AG04449 (cell line): Measurements from ENCODE around the gene SCO1.

Source experiments
- CTCF ChIA-PET: fragments of 350-600 bp; formaldehyde crosslinking; extraction: SDS; loops from one replicate; lab custom pipeline; 2021; ENCODE audit warnings: antibody characterized with exemption; lab: Yijun Ruan, JAX
- POLR2A ChIA-PET: fragments of 400-600, 350-600 bp; formaldehyde crosslinking; extraction: SDS; loops from one replicate; lab custom pipeline; 2020; ENCODE audit warnings: antibody characterized with exemption, inconsistent platforms; lab: Yijun Ruan, JAX
- DNase-seq: peaks from one replicate; pipeline ENCODE4 v3.0.0-alpha.2; 2010; ENCODE audit warnings: low read depth, low spot score
- H3K4me3 ChIP-seq: 2 replicates; pipeline ENCODE4 v1.5.1; 2011; ENCODE audit warnings: low read depth, mild to moderate bottlenecking, control low read depth, low read length
- TF ChIP-seq, protein P1 (sequence below): IDR thresholded peaks from one replicate; pipeline ENCODE4 v1.5.1; 2011; ENCODE audit warnings: mild to moderate bottlenecking, moderate library complexity, low read length, control low read depth, inconsistent platforms; ENCODE audit not compliant: insufficient read depth; ENCODE audit errors: missing control alignments

Gene SCO1

DNA sequence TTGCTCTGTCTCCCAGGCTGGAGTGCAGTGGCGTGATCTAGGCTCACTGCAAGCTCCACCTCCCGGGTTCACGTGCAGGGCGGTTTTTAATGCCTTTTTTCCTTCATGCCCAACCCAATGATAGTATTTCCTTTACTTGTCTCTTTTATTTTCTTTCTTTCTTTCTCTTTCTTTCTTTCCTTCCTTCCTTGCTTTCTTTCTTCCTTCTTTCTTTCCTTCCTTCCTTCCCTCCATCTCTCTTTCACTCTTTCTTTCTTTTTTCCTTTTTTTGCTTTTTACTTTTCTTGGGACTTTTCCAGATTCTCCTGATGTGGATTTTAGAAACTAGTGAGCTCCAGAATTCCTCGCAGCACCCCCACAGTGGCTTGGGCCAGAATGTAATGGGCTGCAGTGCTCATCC is 43.3 kb downstream of the SCO1 start:
- H3K4me3 ChIP-seq, result no peak overlapping the region
- no peak for DNase-seq
- POLR2A ChIA-PET, result no interaction called here
- CTCF ChIA-PET, result interaction anchor here (0.7 to 5.1 kb wide), 6 partner anchors 8 to 83 kb away, joined by 3 to 33 read pairs (median 3); no protein-coding TSS in a partner anchor
- TF ChIP-seq, protein P1, sequence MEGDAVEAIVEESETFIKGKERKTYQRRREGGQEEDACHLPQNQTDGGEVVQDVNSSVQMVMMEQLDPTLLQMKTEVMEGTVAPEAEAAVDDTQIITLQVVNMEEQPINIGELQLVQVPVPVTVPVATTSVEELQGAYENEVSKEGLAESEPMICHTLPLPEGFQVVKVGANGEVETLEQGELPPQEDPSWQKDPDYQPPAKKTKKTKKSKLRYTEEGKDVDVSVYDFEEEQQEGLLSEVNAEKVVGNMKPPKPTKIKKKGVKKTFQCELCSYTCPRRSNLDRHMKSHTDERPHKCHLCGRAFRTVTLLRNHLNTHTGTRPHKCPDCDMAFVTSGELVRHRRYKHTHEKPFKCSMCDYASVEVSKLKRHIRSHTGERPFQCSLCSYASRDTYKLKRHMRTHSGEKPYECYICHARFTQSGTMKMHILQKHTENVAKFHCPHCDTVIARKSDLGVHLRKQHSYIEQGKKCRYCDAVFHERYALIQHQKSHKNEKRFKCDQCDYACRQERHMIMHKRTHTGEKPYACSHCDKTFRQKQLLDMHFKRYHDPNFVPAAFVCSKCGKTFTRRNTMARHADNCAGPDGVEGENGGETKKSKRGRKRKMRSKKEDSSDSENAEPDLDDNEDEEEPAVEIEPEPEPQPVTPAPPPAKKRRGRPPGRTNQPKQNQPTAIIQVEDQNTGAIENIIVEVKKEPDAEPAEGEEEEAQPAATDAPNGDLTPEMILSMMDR, result no peak

DNA sequence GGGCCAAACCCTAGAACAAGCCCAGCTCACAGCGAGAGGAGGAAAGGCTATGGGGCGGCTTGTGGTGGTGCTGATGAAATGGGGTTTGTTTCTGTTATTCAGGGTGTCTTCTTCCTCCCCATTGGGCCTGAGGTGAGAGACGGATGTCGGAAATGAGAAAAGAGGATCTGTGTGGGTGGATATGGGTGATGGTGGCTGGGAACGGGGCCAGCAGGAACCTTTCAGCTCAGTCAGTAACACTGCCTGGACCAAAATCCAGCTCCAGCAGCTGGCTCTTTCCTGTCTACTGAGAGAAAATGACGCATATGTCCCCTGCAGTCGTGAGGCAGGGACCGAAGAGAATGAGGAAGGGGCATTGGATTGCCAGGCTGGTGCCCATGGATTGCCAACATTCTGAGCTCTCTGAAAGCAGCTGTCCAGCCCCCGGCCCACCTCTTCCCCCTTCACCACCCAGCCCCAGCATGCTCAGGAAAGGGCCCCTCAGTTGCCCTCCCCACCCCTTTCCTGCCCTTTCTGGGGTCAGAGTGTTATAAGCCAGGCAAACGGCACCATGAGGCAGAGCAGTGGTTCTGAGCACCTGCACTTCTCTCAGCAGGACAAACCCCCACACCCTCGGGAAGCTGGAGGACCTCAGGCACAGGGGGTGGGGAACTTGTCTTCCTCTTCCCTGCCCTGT is 44.2 kb downstream of the SCO1 start:
- DNase-seq, result no peak
- H3K4me3 ChIP-seq, result no peak overlapping the region
- TF ChIP-seq, protein P1, result no peak
- POLR2A ChIA-PET, result no interaction called here
- CTCF ChIA-PET, result interaction anchor here (0.9 to 5.1 kb wide), 5 partner anchors 7 to 84 kb away, joined by 3 to 33 read pairs (median 3); no protein-coding TSS in a partner anchor

DNA sequence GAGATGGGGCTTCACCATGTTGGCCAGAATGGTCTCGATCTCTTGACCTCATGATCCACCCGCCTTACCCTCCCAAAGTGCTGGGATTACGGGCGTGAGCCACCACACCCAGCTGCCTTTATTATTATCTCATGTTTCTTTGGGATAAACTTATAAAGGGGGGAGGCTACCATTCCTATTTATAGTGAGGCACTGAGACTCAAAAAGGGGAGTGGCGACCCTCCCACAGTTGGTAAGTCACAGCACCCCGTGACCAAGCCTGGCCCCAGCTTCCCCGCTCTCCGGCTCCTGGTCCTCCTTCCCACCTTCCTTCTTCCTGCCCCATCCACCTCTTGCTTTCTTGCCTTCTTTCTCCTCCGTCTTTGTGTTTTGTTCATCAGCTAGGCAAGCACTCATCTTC is 45.4 kb downstream of the SCO1 start:
- no peak overlapping the region for H3K4me3 ChIP-seq
- ChIA-PET CTCF (no interaction called here), POLR2A (no interaction called here)
- TF ChIP-seq, protein P1, result no peak
- DNase-seq, result no peak

DNA sequence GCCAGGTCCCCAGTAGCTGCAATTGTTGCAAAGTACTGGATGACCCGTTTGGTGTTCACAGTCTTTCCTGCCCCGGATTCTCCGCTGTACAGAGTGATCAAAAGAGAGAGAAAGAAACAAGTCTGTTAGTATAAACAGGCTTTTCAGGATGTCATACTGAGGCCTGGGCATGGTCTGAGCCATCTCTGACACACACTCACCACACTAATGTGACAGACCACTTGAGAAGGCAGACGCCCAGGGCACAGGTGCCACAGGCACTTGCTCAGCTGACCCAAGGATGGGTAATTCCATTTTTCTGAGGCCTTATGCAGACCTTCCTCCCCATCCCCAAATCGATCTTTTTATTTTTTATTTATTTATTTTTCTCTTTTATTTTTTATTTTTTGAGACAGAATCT is 47.7 kb downstream of the SCO1 start:
- DNase-seq, result no peak
- no peak overlapping the region for H3K4me3 ChIP-seq
- TF ChIP-seq, protein P1, result no peak
- ChIA-PET POLR2A (no interaction called here), CTCF (interaction anchor here (0.7 to 2.1 kb wide), 7 partner anchors 8 to 195 kb away, joined by 3 to 10 read pairs (median 6); no protein-coding TSS in a partner anchor)

DNA sequence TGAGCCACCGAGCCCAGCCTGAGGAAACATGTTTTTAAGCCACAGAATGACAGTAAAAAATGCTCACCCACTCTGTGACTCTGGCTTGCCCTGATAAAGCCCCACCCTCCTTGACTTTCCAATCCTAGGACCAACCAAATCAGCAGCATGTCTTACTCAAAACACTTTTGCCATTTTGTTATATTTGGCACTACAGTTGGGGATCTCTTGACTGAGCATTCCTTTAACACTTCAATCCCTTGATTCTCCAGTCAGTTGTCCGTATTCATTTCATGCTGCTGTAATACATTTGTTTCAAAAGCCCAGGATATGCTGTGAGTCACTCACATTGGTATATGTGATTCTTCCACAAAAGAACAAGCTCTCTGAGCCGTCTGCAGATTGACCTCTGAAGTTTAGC is 48.4 kb downstream of the SCO1 start:
- no peak overlapping the region for H3K4me3 ChIP-seq
- ChIA-PET CTCF (interaction anchor here (1.0 to 2.1 kb wide), 5 partner anchors 18 to 196 kb away, joined by 3 to 10 read pairs (median 8); no protein-coding TSS in a partner anchor), POLR2A (no interaction called here)
- TF ChIP-seq, protein P1, result no peak
- peak; percentile 29 for DNase-seq

DNA sequence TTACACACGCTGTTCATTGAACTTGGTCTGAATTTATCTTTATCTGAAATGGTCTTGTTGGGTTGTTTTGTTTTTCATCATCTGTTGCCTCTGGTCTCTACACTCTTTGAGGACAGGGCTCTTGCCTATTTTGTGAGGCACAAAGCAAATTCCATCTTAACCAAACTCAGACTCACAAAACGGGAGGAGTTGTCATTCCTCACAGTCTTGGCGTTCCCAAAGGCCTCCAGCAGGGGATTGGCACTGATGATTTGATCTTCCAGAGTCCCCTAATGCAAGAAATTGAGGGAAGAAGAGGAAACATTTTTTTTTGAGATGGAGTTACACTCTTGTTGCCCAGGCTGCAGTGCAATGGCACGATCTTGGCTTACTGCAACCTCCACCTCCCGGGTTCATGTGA is 49.0 kb downstream of the SCO1 start:
- DNase-seq, result no peak
- POLR2A ChIA-PET, result no interaction called here
- CTCF ChIA-PET, result interaction anchor here (0.7 to 12.1 kb wide), 5 partner anchors 16 to 198 kb away, joined by 3 to 204 read pairs (median 113); no protein-coding TSS in a partner anchor
- TF ChIP-seq, protein P1, result no peak
- no peak overlapping the region for H3K4me3 ChIP-seq
